ENCODE measurements around the gene NR1D1. TPM values are rescaled to one million over a fixed set of nuclear protein-coding genes. Genes with fewer than 3 reads are reported as not detected.

Gene NR1D1
- polyA plus RNA-seq, 1 of the 3 experiments (the other 2 are of a cell fraction), result 6.5 TPM

DNA sequence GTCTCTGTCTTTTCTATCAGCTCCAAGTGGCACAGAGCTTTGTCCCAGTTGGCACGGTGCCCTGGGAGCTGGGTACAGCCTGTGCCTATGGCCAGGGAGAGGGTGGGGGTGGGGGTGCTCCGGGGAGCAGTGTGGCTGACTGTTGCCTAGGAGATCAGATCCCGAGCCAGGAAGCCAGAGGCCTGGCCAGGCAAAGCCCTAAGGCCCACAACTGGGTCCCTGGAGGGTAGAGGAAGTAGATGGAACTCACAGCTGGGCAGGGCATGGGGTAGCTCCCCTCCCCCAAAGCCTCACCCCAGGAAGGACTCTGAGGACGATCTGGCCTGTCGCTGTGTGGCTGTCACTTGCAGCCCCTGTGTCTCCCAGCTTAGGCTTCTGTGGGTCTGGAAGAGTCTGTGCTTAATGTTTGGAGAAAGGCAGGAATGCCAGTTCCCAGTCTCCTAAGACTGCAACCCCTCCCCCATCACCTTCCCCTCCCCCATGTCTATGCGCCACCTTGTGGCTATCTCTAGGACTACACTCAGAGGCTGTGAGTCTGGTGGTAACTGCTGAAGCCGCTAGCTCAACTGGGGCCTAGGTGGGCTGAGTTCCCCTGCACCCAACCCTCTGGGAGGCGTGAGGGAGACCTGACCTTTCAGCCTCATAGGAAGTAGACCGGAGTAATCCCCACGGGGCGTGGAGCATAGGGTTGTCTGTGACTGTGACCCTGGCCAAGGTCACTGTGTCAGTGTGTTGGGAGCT is 25.0 kb downstream of the NR1D1 start (continued):
- TF ChIP-seq, protein P1, sequence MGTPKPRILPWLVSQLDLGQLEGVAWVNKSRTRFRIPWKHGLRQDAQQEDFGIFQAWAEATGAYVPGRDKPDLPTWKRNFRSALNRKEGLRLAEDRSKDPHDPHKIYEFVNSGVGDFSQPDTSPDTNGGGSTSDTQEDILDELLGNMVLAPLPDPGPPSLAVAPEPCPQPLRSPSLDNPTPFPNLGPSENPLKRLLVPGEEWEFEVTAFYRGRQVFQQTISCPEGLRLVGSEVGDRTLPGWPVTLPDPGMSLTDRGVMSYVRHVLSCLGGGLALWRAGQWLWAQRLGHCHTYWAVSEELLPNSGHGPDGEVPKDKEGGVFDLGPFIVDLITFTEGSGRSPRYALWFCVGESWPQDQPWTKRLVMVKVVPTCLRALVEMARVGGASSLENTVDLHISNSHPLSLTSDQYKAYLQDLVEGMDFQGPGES (IDR thresholded peaks at IDR 0.05; ENCODE audit: low read depth, low read length), result no peak
- TF ChIP-seq NFIC (IDR thresholded peaks at IDR 0.05; ENCODE audit: borderline replicate concordance) (no peak), USF1 (IDR thresholded peaks at IDR 0.05; ENCODE audit: borderline replicate concordance, low read depth) (no peak), EZH2phosphoT487 (IDR thresholded peaks at IDR 0.05; ENCODE audit: borderline replicate concordance, low read depth) (no peak), RFX5 (IDR thresholded peaks at IDR 0.05; ENCODE audit: low read length) (no peak), JUND (IDR thresholded peaks at IDR 0.05) (no peak), FOXM1 (IDR thresholded peaks at IDR 0.05; ENCODE audit: low read depth) (no peak)
- TF ChIP-seq, protein P2, sequence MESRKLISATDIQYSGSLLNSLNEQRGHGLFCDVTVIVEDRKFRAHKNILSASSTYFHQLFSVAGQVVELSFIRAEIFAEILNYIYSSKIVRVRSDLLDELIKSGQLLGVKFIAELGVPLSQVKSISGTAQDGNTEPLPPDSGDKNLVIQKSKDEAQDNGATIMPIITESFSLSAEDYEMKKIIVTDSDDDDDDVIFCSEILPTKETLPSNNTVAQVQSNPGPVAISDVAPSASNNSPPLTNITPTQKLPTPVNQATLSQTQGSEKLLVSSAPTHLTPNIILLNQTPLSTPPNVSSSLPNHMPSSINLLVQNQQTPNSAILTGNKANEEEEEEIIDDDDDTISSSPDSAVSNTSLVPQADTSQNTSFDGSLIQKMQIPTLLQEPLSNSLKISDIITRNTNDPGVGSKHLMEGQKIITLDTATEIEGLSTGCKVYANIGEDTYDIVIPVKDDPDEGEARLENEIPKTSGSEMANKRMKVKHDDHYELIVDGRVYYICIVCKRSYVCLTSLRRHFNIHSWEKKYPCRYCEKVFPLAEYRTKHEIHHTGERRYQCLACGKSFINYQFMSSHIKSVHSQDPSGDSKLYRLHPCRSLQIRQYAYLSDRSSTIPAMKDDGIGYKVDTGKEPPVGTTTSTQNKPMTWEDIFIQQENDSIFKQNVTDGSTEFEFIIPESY (IDR thresholded peaks at IDR 0.05; ENCODE audit: borderline replicate concordance, low read depth), result no peak

DNA sequence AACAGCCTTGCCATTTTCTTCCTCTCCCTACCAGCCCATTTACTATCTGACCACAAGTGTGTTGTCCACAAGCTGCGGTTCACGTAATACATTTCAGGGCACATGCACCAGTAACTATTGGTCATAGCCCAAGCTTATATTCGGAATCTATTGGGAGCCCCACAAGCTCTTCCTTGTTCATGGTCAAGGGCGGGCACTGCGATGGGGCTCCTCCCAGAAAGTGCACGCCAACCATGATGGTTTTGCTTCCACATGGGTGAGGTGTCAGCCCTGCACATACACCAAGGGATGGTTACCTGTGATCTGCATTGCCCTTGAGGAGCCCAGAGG is 25.6 kb downstream of the NR1D1 start:
- peak overlapping the region; percentile 54 to 76; a peak in 3 of 4 replicates for H3K27ac ChIP-seq (ENCODE audit: low read depth in 2 of 2, low read length in 1 of 2)
- ChIA-PET POLR2A (interaction anchor here (1.5 to 2.3 kb wide), 4 partner anchors 9 to 38 kb away, joined by 4 to 9 read pairs (median 6); no protein-coding TSS in a partner anchor), CTCF (interaction anchor here (0.6 to 9.3 kb wide), 27 partner anchors 10 to 122 kb away, joined by 3 to 160 read pairs (median 12); partner anchors contain the start of genes CSF3, MED24, NR1D1 and THRA)
- no peaks in the 10 kb centered on the region for H3K9me3 ChIP-seq
- H3K4me3 ChIP-seq (ENCODE audit: low read depth in 2 of 2, low read length in 1 of 2), result no peak overlapping the region
- H3K9ac ChIP-seq, result no peak overlapping the region
- 0 out of 2 replicates have a peak, but pooled peaks cover 3% of the 10 kb centered on the region for H4K20me1 ChIP-seq (ENCODE audit: insufficient read depth)
- H3K36me3 ChIP-seq (replicated peaks in 1 of 2; ENCODE audit: control insufficient read depth in 1 of 2, insufficient read depth in 2 of 2, low read length in 1 of 2), result peaks cover 0 to 8% of the 10 kb centered on the region in 2 experiments
- peaks cover 10% of the 10 kb centered on the region for H3F3A ChIP-seq (replicated peaks; ENCODE audit: insufficient read depth)
- no peaks in the 10 kb centered on the region for H3K9me2 ChIP-seq
- peak overlapping the region; percentile 54; the same call in 1 of the 2 replicates for H3K4me2 ChIP-seq
- H3K4me1 ChIP-seq (ENCODE audit: control insufficient read depth in 1 of 2, insufficient read depth in 2 of 2, low read depth in 1 of 2, low read length in 1 of 2), result peaks cover 37 to 64% of the 10 kb centered on the region in 2 experiments; a peak in 3 of 4 replicates
- WGBS (ENCODE audit: low lambda C conversion rate), result 80% methylated on average over 6 of the region's 6 CpGs
- H2AFZ ChIP-seq (ENCODE audit: low read depth), result no peak overlapping the region
- H3K27me3 ChIP-seq (ENCODE audit: insufficient read depth), result no peaks in the 10 kb centered on the region
- H3K79me2 ChIP-seq (ENCODE audit: insufficient read depth), result peaks cover 16% of the 10 kb centered on the region; the same call in 1 of the 2 replicates
- DNase-seq, result no peak
- TF ChIP-seq SMC3 (IDR thresholded peaks at IDR 0.05; ENCODE audit: low read depth, low read length) (no peak), USF1 (IDR thresholded peaks at IDR 0.05; ENCODE audit: borderline replicate concordance, low read depth) (no peak), ELF1 (IDR thresholded peaks at IDR 0.05) (no peak), USF2 (IDR thresholded peaks at IDR 0.05; ENCODE audit: borderline replicate concordance, low read depth, low read length) (no peak), TCF12 (IDR thresholded peaks at IDR 0.05) (no peak), TEAD4 (IDR thresholded peaks at IDR 0.05; ENCODE audit: borderline replicate concordance, insufficient read depth) (no peak), NRF1 (IDR thresholded peaks at IDR 0.05; ENCODE audit: low read depth, low read length) (no peak), RCOR1 (IDR thresholded peaks at IDR 0.05; ENCODE audit: low read length) (no peak), FOXM1 (IDR thresholded peaks at IDR 0.05; ENCODE audit: low read depth) (no peak), RAD21 (IDR thresholded peaks at IDR 0.05; ENCODE audit: low read length) (no peak), CTCF (IDR thresholded peaks at IDR 0.05) (no peak), NFIC (IDR thresholded peaks at IDR 0.05; ENCODE audit: borderline replicate concordance) (no peak), POLR2AphosphoS5 (IDR thresholded peaks at IDR 0.05; ENCODE audit: low read depth, low read length) (no peak), MEF2A (IDR thresholded peaks at IDR 0.05; ENCODE audit: borderline replicate concordance, low read depth) (no peak), GABPA (IDR thresholded peaks at IDR 0.05; ENCODE audit: low read depth) (no peak), GATA2 (CRISPR knock-in tag; IDR thresholded peaks at IDR 0.05) (no peak), PBX3 (IDR thresholded peaks at IDR 0.05) (no peak), TAF1 (IDR thresholded peaks at IDR 0.05; ENCODE audit: borderline replicate concordance, low read depth, low read length) (no peak)
